Ureter (tissue), 1 donor: ENCODE measurements around the gene ASGR1. TPM values are rescaled to one million over a fixed set of nuclear protein-coding genes. Genes with fewer than 3 reads are reported as not detected.
A peak's percentile ranks its signal among the peaks of the same experiment; 100 is the strongest.
"Not testable (repeated sequence)": the region's sequence is repeated elsewhere in the genome, so short reads cannot be mapped to it uniquely, and the experiment has no call there.

Experiments used
- DNase-seq: peaks from one replicate; pipeline ENCODE4 v3.0.0-alpha.2; 2020; ENCODE audit warnings: low spot score
- total RNA-seq: library from RNA; stranded (reverse); gene quantifications from one replicate; pipeline ENCODE4 v1.2.4, GENCODE V29; 2023
- donor health status: DM: yes; HTN: yes; CAD: no.

ASGR1 gene
- total RNA-seq, 1 donor from 2014 or later: 2.6 TPM

DNA sequence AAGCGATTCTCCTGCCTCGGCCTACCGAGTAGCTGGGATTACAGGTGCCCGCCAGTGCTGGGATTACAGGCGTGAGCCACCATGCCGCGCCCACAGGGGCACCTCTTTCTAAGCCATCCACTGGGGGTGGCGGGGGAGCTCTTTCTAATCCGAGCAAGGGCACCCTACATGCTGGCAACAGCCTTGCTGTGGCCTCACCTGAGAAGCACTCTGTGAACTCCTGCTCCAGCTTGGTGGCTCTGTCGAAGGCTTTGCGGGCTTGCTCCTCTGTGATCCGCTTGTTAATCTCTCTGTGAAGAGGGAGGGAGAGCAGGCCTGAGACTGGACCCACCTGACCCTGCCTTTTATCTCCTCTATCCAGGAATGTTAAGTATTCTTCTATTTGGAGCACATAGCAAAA is 11.9 kb upstream of the ASGR1 start:
- DNase-seq: no peak

- DNase-seq: no peak
These were observed 11.2 kb upstream of the ASGR1 start for GRCh38 chr17:7190276-7190917.

GRCh38 chr17:7186241-7186640 is 7.1 kb upstream of the ASGR1 start:
- DNase-seq: no peak

DNA sequence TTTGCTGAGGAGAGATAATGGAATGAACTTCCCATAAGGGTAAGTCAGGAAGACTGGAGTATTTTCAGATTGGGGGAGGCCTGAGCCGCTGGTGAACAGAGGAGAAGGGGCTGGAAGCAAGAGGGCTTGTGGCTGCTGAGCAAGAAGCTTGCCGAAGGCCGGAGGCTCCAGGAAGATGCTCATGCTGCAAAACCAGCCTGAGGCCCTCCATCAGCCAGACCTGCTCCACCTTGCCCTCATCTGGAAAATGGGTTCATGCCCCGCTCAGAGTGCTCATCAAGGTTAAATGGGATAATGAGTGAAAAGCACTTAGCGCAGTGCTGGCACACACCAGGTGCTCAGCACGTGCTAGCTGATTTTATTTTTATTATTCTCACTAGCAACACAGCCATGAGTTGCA is 5.5 kb upstream of the ASGR1 start:
- DNase-seq: no peak

GRCh38 chr17:7184091-7184488 is 4.9 kb upstream of the ASGR1 start:
- DNase-seq: no peak

- DNase-seq: no peak
These were observed 4.4 kb upstream of the ASGR1 start for GRCh38 chr17:7183433-7184090.

DNA sequence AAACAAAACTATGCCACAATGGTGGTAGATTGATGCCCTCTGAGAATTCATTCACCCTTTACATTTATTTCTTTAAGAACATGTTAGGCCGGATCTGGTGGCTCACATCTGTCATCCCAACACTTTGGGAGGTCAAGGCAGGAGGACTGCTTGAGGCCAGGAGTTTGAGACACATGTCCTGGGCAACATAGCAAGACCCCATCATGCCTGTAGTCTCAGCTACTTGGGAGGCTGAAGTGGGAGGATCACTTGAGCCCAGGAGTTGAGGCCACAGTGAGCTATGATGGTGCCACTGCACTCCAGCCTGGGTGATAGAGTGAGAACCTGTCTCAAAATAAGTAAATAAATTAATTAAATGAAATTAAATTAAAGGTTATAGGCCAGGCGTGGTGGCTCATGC is 2.9 kb upstream of the ASGR1 start:
- DNase-seq: not testable (repeated sequence)

- no peak for DNase-seq
These were observed 225 bp downstream of the ASGR1 start for GRCh38 chr17:7178973-7179316.

- no peak for DNase-seq
These were observed 1.2 kb downstream of the ASGR1 start for GRCh38 chr17:7177954-7178477.

- DNase-seq: peak; percentile 67
These were observed 1.8 kb downstream of the ASGR1 start for GRCh38 chr17:7177191-7177953.

DNA sequence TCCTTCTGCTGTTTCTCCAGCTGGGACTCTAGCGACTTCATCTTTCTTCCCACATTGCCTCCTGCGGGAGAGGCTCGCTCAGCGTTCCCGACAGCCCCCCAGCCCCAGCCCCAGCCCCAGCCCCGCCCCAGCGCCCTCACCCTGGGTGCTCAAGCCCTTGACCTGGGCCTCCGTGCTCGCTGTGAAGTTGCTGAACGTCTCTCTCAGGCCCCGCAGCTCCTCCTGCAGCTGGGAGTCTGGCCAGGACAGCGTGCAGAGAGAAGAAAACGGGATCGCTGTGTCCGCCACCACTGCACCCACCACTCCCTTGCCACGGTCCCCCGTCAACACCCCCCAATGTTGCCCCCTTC is 2.4 kb downstream of the ASGR1 start:
- no peak for DNase-seq

GRCh38 chr17:7176107-7176840 is 2.9 kb downstream of the ASGR1 start:
- no peak for DNase-seq

- DNase-seq: no peak
These were observed 3.8 kb downstream of the ASGR1 start for GRCh38 chr17:7175330-7175733.

GRCh38 chr17:7174603-7175326 is 4.4 kb downstream of the ASGR1 start:
- DNase-seq: no peak

DNA sequence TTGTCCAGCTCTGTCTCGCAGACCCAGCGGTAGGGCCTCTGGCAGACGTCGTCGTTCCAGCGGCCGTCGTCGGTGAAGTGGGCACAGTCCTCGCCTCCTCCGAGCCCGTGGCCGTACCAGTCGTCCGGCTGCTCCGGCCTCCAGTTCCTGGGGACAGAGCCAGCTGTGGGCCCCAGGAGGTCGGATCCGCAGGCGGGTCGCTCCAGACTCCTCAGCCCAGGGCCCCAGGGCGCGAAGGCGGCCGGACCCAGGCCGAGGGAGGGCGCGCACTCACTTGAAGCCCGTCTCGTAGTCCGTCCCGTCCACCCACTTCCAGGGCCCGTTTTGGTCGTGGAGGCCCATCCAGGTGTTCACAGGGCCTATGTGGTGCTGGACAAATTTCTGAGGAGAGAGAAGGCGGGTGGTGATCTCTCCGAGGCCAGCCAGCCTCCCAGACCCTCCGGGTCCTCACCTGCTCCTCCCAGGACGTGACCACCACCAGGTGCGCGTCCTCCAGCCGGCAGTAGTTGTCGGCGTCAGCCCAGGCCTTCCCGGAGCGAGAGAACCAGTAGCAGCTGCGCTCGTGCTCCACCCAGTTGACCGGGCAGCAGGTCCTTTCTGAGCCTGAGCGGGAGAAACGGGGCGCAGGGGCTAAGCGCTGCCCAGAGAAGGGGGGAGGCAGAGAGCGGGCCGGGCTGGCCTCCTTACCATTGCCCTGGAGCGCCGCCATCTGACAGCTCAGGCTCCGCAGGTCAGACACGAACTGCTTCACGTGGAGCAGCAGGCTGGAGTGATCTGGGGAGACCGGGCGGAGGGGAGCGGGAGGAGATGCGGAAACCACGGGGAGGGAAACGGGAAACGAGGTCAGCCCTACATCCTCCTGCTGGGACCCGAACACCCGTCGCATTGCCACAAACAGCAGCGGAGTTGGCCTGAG is 5.2 kb downstream of the ASGR1 start:
- DNase-seq: peak; percentile 70

DNA sequence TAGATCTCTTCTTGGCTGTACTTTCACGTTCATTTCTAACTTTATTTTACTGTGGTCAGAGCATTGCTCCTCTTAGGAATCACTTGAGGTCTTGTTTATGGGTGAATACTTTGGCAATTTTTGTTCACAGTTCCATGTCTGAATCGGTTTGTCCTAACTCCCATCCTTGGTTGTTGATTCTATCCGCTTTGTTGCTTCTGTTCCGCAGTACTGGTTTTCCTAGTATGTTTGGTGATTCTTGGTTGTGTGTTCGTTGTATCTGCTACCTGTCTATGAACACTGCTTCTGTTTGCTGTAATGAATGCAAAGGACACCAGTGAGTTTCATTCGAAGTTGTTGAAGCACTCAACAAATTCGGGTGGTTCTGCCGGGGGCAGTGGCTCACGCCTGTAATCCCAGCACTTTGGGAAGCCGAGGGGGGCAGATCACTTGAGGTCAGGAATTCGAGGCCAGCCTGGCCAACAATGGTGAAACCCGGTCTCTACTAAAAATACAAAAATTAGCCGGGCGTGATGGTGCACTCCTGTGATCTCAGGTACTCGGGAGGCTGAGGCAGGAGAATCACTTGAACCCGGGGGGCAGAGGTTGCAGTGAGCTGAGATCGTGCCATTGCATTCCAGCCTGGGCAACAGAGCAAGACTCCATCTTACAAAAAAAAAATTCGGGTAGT is 6.5 kb downstream of the ASGR1 start:
- DNase-seq: not testable (repeated sequence)

GRCh38 chr17:7169565-7169908 is 9.6 kb downstream of the ASGR1 start:
- not testable (repeated sequence) for DNase-seq

DNA sequence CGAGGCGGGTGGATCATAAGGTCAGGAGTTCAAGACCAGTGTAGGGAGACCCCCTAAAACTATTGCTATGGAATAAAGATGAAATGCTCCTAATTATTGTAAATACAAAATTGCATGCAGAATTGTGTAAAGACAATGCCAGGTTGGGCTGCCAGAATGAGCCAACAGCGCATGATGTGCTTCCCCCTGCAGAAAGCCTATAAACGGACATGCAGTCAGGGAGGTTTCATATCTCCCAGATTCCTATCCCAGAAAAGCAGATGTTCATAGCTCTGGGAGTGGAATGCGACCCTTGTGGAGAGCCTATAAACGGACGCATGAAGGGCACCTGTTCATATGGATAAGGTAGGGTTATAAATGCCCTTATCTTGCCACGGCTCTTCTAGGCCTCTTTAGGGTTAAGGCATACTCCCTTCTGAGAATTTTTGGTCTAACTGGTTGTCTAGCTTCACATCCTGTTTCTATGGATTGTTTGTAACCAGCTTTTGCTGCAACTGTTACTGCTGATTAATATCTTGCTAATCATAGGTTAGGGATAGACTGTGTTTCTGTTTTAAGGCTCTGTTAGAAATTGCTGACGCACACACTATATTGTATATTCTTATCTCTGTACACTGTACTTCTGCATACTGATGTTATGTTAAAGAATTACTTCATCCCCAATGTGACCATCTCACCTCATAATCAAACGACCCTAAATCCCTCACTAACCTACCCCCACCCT is 10.2 kb downstream of the ASGR1 start:
- not testable (repeated sequence) for DNase-seq

- DNase-seq: no peak
These were observed 11.3 kb downstream of the ASGR1 start for GRCh38 chr17:7167832-7168231.
